ENCODE results near the gene C14orf180.
A peak's percentile ranks its signal among the peaks of the same experiment; 100 is the strongest.
"Not testable (repeated sequence)": the region's sequence is repeated elsewhere in the genome, so short reads cannot be mapped to it uniquely, and the experiment has no call there.

Gene C14orf180

GRCh38 chr14:104563191-104563741 lies 16.3 kb upstream of the C14orf180 start:
- no peak for DNase-seq

DNA sequence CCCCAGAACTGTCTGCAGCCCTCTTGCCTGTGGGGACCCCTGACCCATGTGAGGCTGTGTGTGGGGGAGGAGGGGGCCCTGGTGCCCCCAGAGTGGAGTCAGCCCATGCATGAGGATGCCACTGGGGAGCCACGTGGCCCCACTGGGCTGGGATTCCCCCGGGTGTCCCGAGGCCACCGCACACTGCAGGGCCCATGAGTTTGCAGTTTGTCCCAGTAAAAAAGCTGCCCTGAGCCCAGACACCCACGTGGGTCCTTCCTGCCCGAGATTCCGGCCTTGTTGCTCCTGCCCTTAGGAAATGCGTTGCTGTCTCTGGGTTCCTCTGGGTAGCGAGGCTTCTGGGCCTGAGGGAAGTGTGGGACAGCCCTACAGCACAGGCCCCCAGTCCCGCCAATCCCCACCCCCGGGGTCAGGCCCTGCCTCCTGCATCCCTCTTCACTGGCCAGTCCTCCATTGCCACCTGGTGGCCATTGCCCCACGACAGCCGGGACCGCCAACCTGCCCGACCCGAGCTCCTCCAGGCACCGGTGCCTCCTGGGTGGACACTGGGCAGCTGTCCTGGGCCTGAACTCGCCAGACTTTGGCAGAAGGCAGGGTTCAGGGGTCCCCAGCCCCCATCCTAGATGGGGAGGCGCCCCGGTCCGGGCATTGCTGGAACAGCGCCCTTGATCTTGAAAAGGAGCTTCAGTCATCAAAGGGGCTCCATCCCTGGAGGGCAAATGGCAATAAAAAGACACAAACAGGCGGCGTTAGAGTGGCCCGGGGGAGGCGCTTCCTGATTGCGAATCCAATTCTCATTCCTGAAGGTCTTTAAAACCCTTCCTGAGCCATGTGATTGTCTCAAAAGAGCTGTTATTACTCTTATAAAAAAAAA lies 15.6 kb upstream of the C14orf180 start:
- peak; percentile 33 for DNase-seq

- DNase-seq: no peak
Observed at GRCh38 chr14:104564744-104565679, 14.6 kb upstream of the C14orf180 start.

DNA sequence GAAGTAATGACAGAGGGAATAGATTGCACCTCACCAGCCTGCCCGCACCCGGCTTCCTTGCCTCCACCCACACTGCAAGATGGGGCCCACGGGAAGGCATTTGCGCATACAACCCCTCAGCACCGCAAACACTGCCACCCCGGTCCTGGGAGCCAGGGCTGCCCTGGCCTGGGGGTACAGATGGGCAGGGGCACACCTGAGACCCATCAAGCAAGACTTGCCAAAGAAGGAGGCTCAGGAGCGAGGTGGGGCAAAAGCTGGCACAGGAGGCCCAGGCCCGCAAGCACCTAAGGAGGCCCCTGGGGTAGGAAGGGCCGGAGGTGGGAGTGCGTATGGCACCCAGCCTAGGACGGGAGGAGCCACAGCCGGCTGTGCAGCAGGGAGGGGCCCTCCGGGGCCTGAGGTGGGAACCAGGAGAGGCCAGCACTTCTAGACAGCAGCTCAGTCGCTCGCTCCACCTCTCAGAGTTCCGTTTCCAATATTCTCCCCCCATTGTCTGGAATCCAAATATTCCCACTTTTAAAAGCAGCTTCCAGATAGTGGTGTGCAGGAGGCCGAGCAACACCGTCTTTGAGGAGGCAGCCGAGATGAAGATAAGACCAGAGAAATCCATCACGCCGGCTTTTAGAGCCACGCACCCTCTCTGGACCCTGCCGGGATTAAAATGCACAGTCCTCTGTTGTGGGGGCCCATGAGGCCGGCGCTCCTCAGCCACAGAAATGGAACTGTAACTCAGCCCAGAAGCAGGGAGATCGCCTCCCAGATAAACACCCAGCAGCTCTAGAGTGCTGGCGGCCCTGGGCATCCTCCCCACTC lies 12.2 kb upstream of the C14orf180 start:
- DNase-seq: no peak

DNA sequence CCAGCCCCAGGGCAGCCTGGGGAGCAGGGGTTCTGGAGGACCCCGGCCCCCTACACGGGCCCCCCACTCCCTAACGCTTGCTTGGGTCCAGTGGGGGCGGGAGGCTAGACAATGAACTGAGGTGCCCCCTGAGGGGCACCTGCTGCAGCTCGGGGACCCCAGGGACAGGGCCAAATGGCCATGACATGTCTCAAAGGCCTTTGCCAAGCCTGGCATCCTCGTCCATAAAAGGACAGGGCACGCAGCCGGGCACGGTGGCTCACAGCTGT lies 11.7 kb upstream of the C14orf180 start:
- DNase-seq: no peak

DNA sequence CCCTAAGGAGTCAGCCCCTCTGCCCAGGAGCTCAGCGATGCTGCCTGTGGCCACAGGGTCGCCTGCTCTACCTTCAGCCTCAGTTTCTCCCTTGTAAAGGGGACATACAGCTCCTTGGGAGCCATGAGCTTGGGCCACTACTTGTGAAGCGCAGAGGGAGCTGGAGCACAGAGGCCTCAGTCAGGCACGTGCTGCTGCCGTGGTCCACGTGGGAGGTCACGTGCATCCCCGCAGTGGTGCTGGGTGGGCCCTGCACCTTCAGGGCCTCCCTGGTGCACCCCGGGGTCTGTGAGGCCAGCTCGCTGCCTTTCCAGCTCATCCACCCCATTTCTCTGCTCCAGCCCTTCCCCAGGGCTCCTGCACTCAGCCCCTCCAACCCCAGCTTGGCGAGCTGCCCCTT lies 10.9 kb upstream of the C14orf180 start:
- no peak for DNase-seq

DNA sequence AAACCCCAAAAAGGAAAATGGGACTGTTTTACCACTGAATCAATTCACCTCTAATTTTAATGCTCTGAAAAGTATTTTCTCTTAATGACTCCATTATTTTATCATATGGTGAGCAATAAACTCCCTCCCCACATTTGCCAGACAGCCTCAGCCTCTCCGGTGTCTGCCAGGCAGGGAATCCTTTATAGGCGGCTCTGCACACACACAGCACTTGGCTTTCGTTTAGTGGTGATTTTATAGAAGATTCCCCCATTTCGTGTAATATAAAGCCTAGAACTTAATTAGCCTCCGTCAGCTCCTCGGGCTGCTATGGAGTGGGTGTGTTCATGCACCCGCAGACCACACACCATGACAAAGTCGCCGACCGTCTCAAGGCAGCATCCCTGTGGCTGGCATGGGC lies 10.1 kb upstream of the C14orf180 start:
- DNase-seq: no peak

- no peak for DNase-seq
Observed at GRCh38 chr14:104571246-104571645, 8.3 kb upstream of the C14orf180 start.

- no peak for DNase-seq
Observed at GRCh38 chr14:104572024-104572626, 7.4 kb upstream of the C14orf180 start.

GRCh38 chr14:104572668-104573067 lies 6.9 kb upstream of the C14orf180 start:
- no peak for DNase-seq

GRCh38 chr14:104573930-104574329 lies 5.6 kb upstream of the C14orf180 start:
- no peak for DNase-seq

DNA sequence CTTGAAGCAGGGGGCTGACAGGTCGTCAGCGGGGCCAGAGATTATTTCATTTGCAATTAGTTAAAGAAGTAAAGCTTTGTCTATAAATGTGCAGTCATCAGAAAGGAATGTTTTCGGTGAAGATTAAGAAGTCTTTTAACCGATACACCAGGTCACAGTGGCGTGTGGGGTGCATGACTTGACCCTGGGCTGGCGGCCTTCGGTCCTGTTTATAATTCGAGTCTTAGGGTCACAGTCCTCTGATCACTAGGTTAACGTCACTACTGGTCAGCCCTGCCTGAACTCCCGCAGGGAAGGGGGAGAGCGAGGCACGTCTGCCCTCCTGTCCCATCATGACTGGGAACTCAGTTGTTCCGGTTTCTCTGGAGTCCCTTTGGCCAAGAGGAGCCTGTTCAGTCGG lies 5.0 kb upstream of the C14orf180 start:
- DNase-seq: no peak

DNA sequence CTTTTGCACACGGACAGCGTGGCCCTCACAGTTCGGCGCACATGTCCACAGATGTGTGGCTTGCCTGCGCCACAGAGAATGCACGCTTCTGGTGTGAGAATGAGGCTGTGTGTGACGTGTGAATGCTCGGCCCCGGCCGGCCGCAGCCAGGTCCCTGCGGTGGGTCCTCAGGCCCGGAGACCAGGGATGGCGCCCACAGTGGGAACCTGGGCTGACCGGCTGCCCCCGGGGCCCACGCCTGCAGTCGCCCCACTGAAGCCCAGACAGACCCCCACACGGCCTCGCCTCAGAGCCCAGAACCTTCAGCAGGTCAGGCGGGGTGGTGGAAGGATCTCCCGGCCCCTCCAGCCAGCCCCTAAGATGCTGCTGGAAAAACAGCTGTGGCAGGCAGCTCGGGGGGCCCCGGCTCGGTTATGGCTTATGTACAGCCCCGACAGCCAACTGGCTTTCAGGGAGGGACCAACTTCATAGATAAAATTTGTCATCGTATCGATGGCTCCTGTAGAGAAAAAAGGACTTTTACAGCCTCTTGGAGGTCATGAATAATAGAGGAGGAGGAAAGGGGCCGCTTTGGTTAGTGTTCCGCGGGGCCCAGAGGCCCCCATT lies 4.5 kb upstream of the C14orf180 start:
- DNase-seq: no peak

DNA sequence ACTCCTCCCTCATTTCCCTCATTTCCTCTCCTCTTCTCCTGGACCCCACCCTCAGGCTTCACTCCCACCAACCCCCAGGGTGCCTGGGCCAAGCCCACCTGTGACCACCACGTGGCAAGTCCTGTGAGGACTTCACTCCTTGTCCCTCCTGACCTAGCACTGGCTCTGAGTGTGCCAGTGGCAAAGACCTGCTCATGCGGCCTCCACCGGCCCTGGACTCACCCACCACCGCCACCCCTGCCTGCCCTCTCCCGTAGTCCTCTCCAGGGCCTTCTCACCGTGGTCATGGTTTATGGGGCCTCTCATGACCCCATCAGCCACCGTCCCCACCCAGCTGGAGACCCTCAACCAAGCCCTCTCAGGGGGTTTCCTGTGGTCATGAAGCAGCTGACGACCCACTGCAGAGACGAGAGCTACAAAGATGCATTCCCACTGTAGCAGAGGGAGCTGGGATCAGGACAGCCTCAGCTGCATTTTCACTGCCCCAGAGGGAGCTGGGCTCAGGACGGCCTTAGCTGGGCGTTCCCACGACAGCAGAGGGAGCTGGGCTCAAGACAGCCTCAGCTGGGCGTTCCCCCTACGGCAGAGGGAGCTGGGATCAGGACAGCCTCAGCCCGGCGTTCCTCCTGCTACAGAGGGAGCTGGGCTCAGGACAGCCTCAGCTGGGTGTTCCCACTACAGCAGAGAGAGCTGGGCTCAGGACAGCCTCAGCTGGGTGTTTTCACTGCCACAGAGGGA lies 3.2 kb upstream of the C14orf180 start:
- DNase-seq: no peak

GRCh38 chr14:104576970-104577332 lies 2.6 kb upstream of the C14orf180 start:
- DNase-seq: no peak

- DNase-seq: no peak
Observed at GRCh38 chr14:104577426-104577825, 2.1 kb upstream of the C14orf180 start.

GRCh38 chr14:104577847-104578301 lies 1.7 kb upstream of the C14orf180 start:
- no peak for DNase-seq

DNA sequence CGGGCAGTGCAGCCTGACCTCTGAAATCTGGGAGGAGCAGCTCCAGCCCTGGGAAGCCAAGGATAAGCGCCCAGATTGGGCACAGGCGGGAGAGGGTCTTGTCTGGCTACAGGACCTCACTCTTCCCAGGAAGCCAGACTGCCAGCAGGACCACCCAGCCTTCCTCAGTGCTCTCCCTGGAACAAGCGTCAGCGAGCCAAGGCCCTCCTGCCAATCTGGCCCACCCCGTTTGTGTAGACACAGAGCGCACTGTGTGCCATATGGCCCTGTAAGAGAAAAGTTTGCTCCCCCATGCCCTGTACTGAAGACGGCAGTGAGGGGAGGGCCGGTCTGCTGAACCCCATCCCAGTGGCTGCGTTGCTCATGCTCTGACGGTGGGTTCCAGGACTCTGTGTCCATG lies 1.2 kb upstream of the C14orf180 start:
- no peak for DNase-seq

GRCh38 chr14:104579939-104580338 lies 375 bp downstream of the C14orf180 start:
- DNase-seq: not testable (repeated sequence)

GRCh38 chr14:104580961-104581360 lies 1.4 kb downstream of the C14orf180 start:
- DNase-seq: peak; percentile 37

DNA sequence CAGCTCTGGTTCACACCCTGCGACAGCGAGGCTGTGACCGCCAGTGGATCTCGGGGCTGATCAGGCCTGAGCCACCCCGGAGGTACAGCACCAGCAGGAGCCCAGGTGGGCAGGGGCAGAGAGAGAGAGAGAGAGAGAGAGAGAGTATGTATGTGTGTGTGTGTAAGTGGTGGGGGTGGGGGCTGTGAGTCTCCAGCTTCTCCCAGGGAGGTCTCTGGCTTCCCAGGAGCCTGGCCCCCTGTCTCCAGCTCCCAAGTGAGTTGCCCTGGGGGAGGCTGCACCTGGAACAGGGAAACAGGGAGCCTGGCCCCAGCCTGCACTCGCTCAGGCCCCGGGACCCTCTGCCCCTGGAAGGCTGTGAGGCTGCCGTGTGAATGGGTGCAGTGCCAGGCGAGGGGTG lies 2.0 kb downstream of the C14orf180 start:
- no peak for DNase-seq
